Transverse colon (tissue), 4 donors: Measurements from ENCODE around the gene CPNE8. TPM values are rescaled to one million over a fixed set of nuclear protein-coding genes. Genes with fewer than 3 reads are reported as not detected.

ENCODE experiments used
- DNase-seq: peaks from one replicate; pipeline ENCODE4 v3.0.0-alpha.2; 2019
- H3K27ac ChIP-seq, 4 donors: fragments of 200-600 bp; sonication (generic); 2 replicates each; pipeline ENCODE4 v1.5.1; 2016 to 2018; ENCODE audit warnings: inconsistent platforms in 4 of 4
- H3K27me3 ChIP-seq: fragments of 200-600 bp; sonication (generic); 2 replicates; pipeline ENCODE4 v1.5.1; 2017; ENCODE audit warnings: inconsistent platforms
- H3K36me3 ChIP-seq, 4 donors: fragments of 200-600 bp; sonication (generic); 2 replicates each; pipeline ENCODE4 v1.5.1; 2017 to 2019; ENCODE audit warnings: inconsistent platforms in 4 of 4
- H3K4me1 ChIP-seq, 4 donors: fragments of 200-600 bp; sonication (generic); 2 replicates each; pipeline ENCODE4 v1.5.1; 2017 to 2020; ENCODE audit warnings: inconsistent platforms in 4 of 4
- H3K4me3 ChIP-seq, 4 donors: fragments of 200-600 bp; sonication (generic); 1 replicate in 1 of 4; 2 replicates in 3 of 4; pipeline versions ENCODE4 v1.5.1 to v1.6.1; 2017 to 2019; ENCODE audit warnings: inconsistent platforms in 4 of 4
- H3K9me3 ChIP-seq, 2 donors: fragments of 200-600 bp; sonication (generic); 2 replicates each; pipeline ENCODE4 v1.5.1; 2017 to 2019; ENCODE audit warnings: inconsistent platforms in 2 of 2
- CTCF ChIP-seq, 5 experiments: fragments of 200-600 bp in 3 of 5; fragments of 450-650 bp in 2 of 5; sonication (generic) in 3 of 5; IDR thresholded peaks; 1 replicate in 2 of 5; 2 replicates in 3 of 5; pipeline ENCODE4 v1.5.1; 2016 to 2017; ENCODE audit warnings: antibody characterized with exemption in 5 of 5, inconsistent platforms in 3 of 5, mild to moderate bottlenecking in 2 of 5, moderate library complexity in 1 of 5
- EP300 ChIP-seq: sonication (generic); formaldehyde crosslinking; IDR thresholded peaks from one replicate; pipeline ENCODE4 v1.6.1; 2017; ENCODE audit warnings: antibody characterized with exemption, low read depth
- POLR2A ChIP-seq: fragments of 450-650 bp; IDR thresholded peaks from one replicate; pipeline ENCODE4 v1.6.1; 2016; ENCODE audit warnings: antibody characterized with exemption, mild to moderate bottlenecking, moderate library complexity
- POLR2AphosphoS5 ChIP-seq, 3 donors: sonication (generic); formaldehyde crosslinking; IDR thresholded peaks; one replicate each; pipeline ENCODE4 v1.6.1; 2016; ENCODE audit warnings: antibody characterized with exemption in 3 of 3
- WGBS, 2 donors: methylation state at CpG; one replicate each; pipeline ENCODE4 v1.1.5; 2018; ENCODE audit warnings: low coverage in 1 of 2; 5-methylcytosine and 5-hydroxymethylcytosine counted together
- in situ Hi-C, 4 donors: fragments of 200-750 bp; cut with MboI; loops; one replicate each; pipeline versions ENCODE4 v1.15.0 to v1.15.1; 2017; ENCODE audit warnings: low sequenced_read_pairs in 3 of 4, low pct_ligation_motif_present in 1 of 4, low pct_unique_long_range_greater_than_20kb in 1 of 4
- intact Hi-C: fragments of 100-400 bp; cut with DNase I; formaldehyde crosslinking; loops from one replicate; pipeline ENCODE4 v1.15.1; 2023; ENCODE audit warnings: low total_unique reads
- total RNA-seq, 4 donors: library from RNA; depleted of rRNA; stranded (reverse); fragments of >200 nt; gene quantifications; one replicate each; pipeline ENCODE4 v1.1.0, GENCODE V29; 2016

Gene CPNE8
- total RNA-seq, 4 donors from 2014 or later = 5.4 to 33.3 (median 24.8) TPM

GRCh38 chr12:38732761-38733160, 172.6 kb downstream of the CPNE8 start:
- no peaks in the 10 kb centered on the region for H3K27me3 ChIP-seq
- H3K4me1 ChIP-seq = no peaks in the 10 kb centered on the region
- no peak overlapping the region for H3K27ac ChIP-seq
- intact Hi-C loops (no loop called here), in situ Hi-C loops (no loop called here)
- TF ChIP-seq EP300 = no peak
- TF ChIP-seq POLR2A = no peak
- no peak for TF ChIP-seq CTCF (IDR thresholded peaks at IDR 0.05)
- TF ChIP-seq POLR2AphosphoS5 (IDR thresholded peaks at IDR 0.05) = no peak
- no peaks in the 10 kb centered on the region for H3K36me3 ChIP-seq
- DNase-seq = no peak
- H3K4me3 ChIP-seq = no peak overlapping the region
- no peaks in the 10 kb centered on the region for H3K9me3 ChIP-seq

- Histone ChIP-seq H3K4me1 (no peaks in the 10 kb centered on the region), H3K4me3 (no peak overlapping the region), H3K27ac (no peak overlapping the region), H3K27me3 (no peaks in the 10 kb centered on the region), H3K9me3 (no peaks in the 10 kb centered on the region), H3K36me3 (no peaks in the 10 kb centered on the region)
- intact Hi-C loops (no loop called here), in situ Hi-C loops (no loop called here)
- no peak for TF ChIP-seq CTCF (IDR thresholded peaks at IDR 0.05)
- TF ChIP-seq POLR2AphosphoS5 (IDR thresholded peaks at IDR 0.05) = no peak
- TF ChIP-seq POLR2A = no peak
- TF ChIP-seq EP300 = no peak
- WGBS, 2 donors = 76 to 89% methylated on average over 1 of the region's 1 CpG
- DNase-seq = no peak
Measured at GRCh38 chr12:38728894-38729293, 176.5 kb downstream of the CPNE8 start.

GRCh38 chr12:38721611-38722252, 183.7 kb downstream of the CPNE8 start:
- WGBS, 2 donors = 88 to 95% methylated on average over 4 to 10 of the region's 10 CpGs
- no peaks in the 10 kb centered on the region for H3K36me3 ChIP-seq
- H3K4me3 ChIP-seq = no peak overlapping the region
- H3K9me3 ChIP-seq = no peaks in the 10 kb centered on the region
- no peak for DNase-seq
- TF ChIP-seq CTCF (IDR thresholded peaks at IDR 0.05) (no peak), POLR2AphosphoS5 (IDR thresholded peaks at IDR 0.05) (no peak)
- in situ Hi-C loops = no loop called here
- no peaks in the 10 kb centered on the region for H3K27me3 ChIP-seq
- intact Hi-C loops = no loop called here
- no peaks in the 10 kb centered on the region for H3K4me1 ChIP-seq
- no peak overlapping the region for H3K27ac ChIP-seq

GRCh38 chr12:38720661-38721060, 184.7 kb downstream of the CPNE8 start:
- no peak for DNase-seq
- in situ Hi-C loops = no loop called here
- TF ChIP-seq POLR2A = no peak
- TF ChIP-seq EP300 = no peak
- TF ChIP-seq POLR2AphosphoS5 (IDR thresholded peaks at IDR 0.05) = no peak
- no peak for TF ChIP-seq CTCF (IDR thresholded peaks at IDR 0.05)
- Histone ChIP-seq H3K4me1 (no peaks in the 10 kb centered on the region), H3K4me3 (no peak overlapping the region), H3K27ac (no peak overlapping the region), H3K9me3 (peaks cover 0 to 4% of the 10 kb centered on the region in 2 donors), H3K27me3 (no peaks in the 10 kb centered on the region), H3K36me3 (no peaks in the 10 kb centered on the region)
- intact Hi-C loops = no loop called here
- 89% methylated on average over 9 of the region's 9 CpGs; no CpG with 5 or more reads in 1 of the 2 donors for WGBS, 2 donors
